IMR-90 (cell line): ENCODE results near the gene PGBD5. TPM values are rescaled to one million over a fixed set of nuclear protein-coding genes. Genes with fewer than 3 reads are reported as not detected.

ENCODE experiments used
- ATAC-seq: fragments of 200-7000 bp; cut with Tn5 transposase; 2 replicates; pipeline ENCODE4 v1.9.1; 2020; ENCODE audit warnings: low read depth, mild to moderate bottlenecking, moderate library complexity
- BruUV-seq: library from RNA; stranded (reverse); fragments of 400-500 nt; replicated peaks from 2 replicates; lab custom pipeline; 2021; lab: Mats Ljungman, UMichigan
- CTCF ChIA-PET: fragments of 300-600 bp; formaldehyde crosslinking; extraction: SDS; loops from one replicate; lab custom pipeline; 2021; ENCODE audit warnings: antibody characterized with exemption; lab: Yijun Ruan, JAX
- POLR2A ChIA-PET: fragments of 300-600 bp; sonication (Branson Sonifier 250); formaldehyde crosslinking; loops from one replicate; lab custom pipeline; 2022; ENCODE audit warnings: antibody characterized with exemption; ENCODE audit not compliant: unreplicated experiment; lab: Charles Lee
- DNase-seq: peaks from one replicate; pipeline ENCODE4 v3.0.0; 2013
- H2AFZ ChIP-seq: replicated peaks from 2 replicates; pipeline ENCODE3; 2013; ENCODE audit warnings: low read length, mild to moderate bottlenecking; ENCODE audit not compliant: poor library complexity
- H2AK5ac ChIP-seq: 2 replicates; pipeline ENCODE4 v1.6.1; 2013; ENCODE audit warnings: low read depth, low read length, inconsistent platforms
- H2AK9ac ChIP-seq: replicated peaks from 2 replicates; pipeline ENCODE3; 2013; ENCODE audit warnings: mild to moderate bottlenecking, low read depth, low read length, moderate library complexity; ENCODE audit not compliant: poor library complexity
- H2BK120ac ChIP-seq: 2 replicates; pipeline ENCODE4 v1.6.1; 2013; ENCODE audit warnings: low read depth, low read length, inconsistent platforms
- H2BK15ac ChIP-seq: 3 replicates; pipeline ENCODE4 v1.6.1; 2013; ENCODE audit warnings: low read depth, low read length, inconsistent platforms
- H2BK20ac ChIP-seq: 2 replicates; pipeline ENCODE4 v1.6.1; 2013; ENCODE audit warnings: low read depth, mild to moderate bottlenecking, inconsistent platforms, low read length, moderate library complexity
- H2BK5ac ChIP-seq: 2 replicates; pipeline ENCODE4 v1.6.1; 2013; ENCODE audit warnings: mild to moderate bottlenecking, low read depth, low read length, inconsistent platforms; ENCODE audit not compliant: poor library complexity, severe bottlenecking
- H3K14ac ChIP-seq: replicated peaks from 2 replicates; pipeline ENCODE4 v1.6.1; 2013; ENCODE audit warnings: low read depth, low read length, inconsistent platforms
- H3K18ac ChIP-seq: 2 replicates; pipeline ENCODE4 v1.6.1; 2013; ENCODE audit warnings: low read depth, low read length, control low read depth
- H3K23ac ChIP-seq: 2 replicates; pipeline ENCODE4 v1.6.1; 2013; ENCODE audit warnings: low read depth, low read length, inconsistent platforms
- H3K27ac ChIP-seq: 2 replicates; pipeline ENCODE4 v1.5.1; 2013; ENCODE audit warnings: mild to moderate bottlenecking, control low read depth, low read length; ENCODE audit not compliant: insufficient read depth
- H3K27me3 ChIP-seq: 2 replicates; pipeline ENCODE4 v1.6.1; 2013; ENCODE audit warnings: low read length; ENCODE audit not compliant: control insufficient read depth, insufficient read depth
- H3K36me3 ChIP-seq: 2 replicates; pipeline ENCODE4 v1.6.1; 2013; ENCODE audit warnings: low read length, mixed read lengths; ENCODE audit not compliant: control insufficient read depth, insufficient read depth
- H3K4ac ChIP-seq: 2 replicates; pipeline ENCODE4 v1.6.1; 2013; ENCODE audit warnings: low read depth, low read length, inconsistent platforms
- H3K4me1 ChIP-seq: 2 replicates; pipeline ENCODE4 v1.6.1; 2013; ENCODE audit warnings: low read length, mixed read lengths; ENCODE audit not compliant: control insufficient read depth, insufficient read depth
- H3K4me2 ChIP-seq: 2 replicates; pipeline ENCODE4 v1.6.1; 2013; ENCODE audit warnings: low read depth, mild to moderate bottlenecking, control low read depth, low read length, moderate library complexity
- H3K4me3 ChIP-seq: 2 replicates; pipeline ENCODE4 v1.5.1; 2013; ENCODE audit warnings: low read depth, mild to moderate bottlenecking, control low read depth, low read length, moderate library complexity; ENCODE audit not compliant: insufficient read depth
- H3K56ac ChIP-seq: 2 replicates; pipeline ENCODE4 v1.6.1; 2013; ENCODE audit warnings: low read length, inconsistent platforms; ENCODE audit not compliant: insufficient read depth; ENCODE audit errors: extremely low read depth
- H3K79me1 ChIP-seq, 2 experiments: 2 replicates each; pipeline ENCODE4 v1.6.1; 2013; ENCODE audit warnings: low read length in 2 of 2, inconsistent platforms in 1 of 2, low read depth in 1 of 2
- H3K9ac ChIP-seq: 2 replicates; pipeline ENCODE4 v1.6.1; 2013; ENCODE audit warnings: low read depth, low read length, control low read depth
- H3K9me1 ChIP-seq: 2 replicates; pipeline ENCODE4 v1.6.1; 2013; ENCODE audit warnings: low read length, inconsistent platforms; ENCODE audit not compliant: insufficient read depth
- H3K9me3 ChIP-seq: 2 replicates; pipeline ENCODE4 v1.6.1; 2013; ENCODE audit warnings: low read length; ENCODE audit not compliant: control insufficient read depth, insufficient read depth
- H4K20me1 ChIP-seq: 2 replicates; pipeline ENCODE4 v1.6.1; 2013; ENCODE audit warnings: low read length, inconsistent platforms; ENCODE audit not compliant: insufficient read depth
- H4K5ac ChIP-seq: 2 replicates; pipeline ENCODE4 v1.6.1; 2013; ENCODE audit warnings: mild to moderate bottlenecking, low read depth, low read length, control low read depth
- H4K8ac ChIP-seq, 2 experiments: 2 replicates each; pipeline ENCODE4 v1.6.1; 2013; ENCODE audit warnings: low read depth in 2 of 2, low read length in 2 of 2, control low read depth in 1 of 2, inconsistent platforms in 1 of 2
- H4K91ac ChIP-seq: 2 replicates; pipeline ENCODE4 v1.6.1; 2013; ENCODE audit warnings: low read depth, low read length, inconsistent platforms; ENCODE audit not compliant: insufficient read depth
- BHLHE40 ChIP-seq: fragments of 150-350 bp; IDR thresholded peaks from 2 replicates; pipeline ENCODE4 v1.6.1; 2016; ENCODE audit warnings: mild to moderate bottlenecking, low read depth, low read length
- CHD1 ChIP-seq: IDR thresholded peaks from 2 replicates; pipeline ENCODE4 v1.6.1; 2012; ENCODE audit warnings: low read depth, low read length, improper control_type of control experiment
- FOS ChIP-seq: fragments of 150-350 bp; IDR thresholded peaks from 2 replicates; pipeline ENCODE4 v1.6.1; 2016; ENCODE audit warnings: low read depth, low read length
- MAFK ChIP-seq: IDR thresholded peaks from 2 replicates; pipeline ENCODE4 v1.6.1; 2012; ENCODE audit warnings: low read depth, low read length, improper control_type of control experiment
- MAZ ChIP-seq: IDR thresholded peaks from 2 replicates; pipeline ENCODE4 v1.6.1; 2012; ENCODE audit warnings: low read depth, mild to moderate bottlenecking, low read length, improper control_type of control experiment, moderate library complexity, borderline replicate concordance
- MXI1 ChIP-seq: IDR thresholded peaks from 2 replicates; pipeline ENCODE4 v1.6.1; 2012; ENCODE audit warnings: low read depth, mild to moderate bottlenecking, low read length, moderate library complexity, borderline replicate concordance
- RAD21 ChIP-seq: IDR thresholded peaks from 2 replicates; pipeline ENCODE4 v1.6.1; 2012; ENCODE audit warnings: low read length, improper control_type of control experiment
- RFX5 ChIP-seq: IDR thresholded peaks from 2 replicates; pipeline ENCODE4 v1.8.0; 2012; ENCODE audit warnings: low read depth, mild to moderate bottlenecking, low read length, moderate library complexity
- SMC3 ChIP-seq: fragments of 150-350 bp; IDR thresholded peaks from 2 replicates; pipeline ENCODE4 v1.6.1; 2016; ENCODE audit warnings: low read depth, mild to moderate bottlenecking, antibody characterized with exemption, low read length, moderate library complexity
- WGBS, 2 experiments: methylation state at CpG; one replicate each; pipeline versions ENCODE4 v1.1.5 to v1.1.7; 2013; ENCODE audit warnings: missing lambda C conversion rate in 2 of 2; ENCODE audit not compliant: insufficient read length in 1 of 2; ENCODE audit errors: extremely low coverage in 2 of 2; 5-methylcytosine and 5-hydroxymethylcytosine counted together
- dilution Hi-C: fragments of 300-500 bp; cut with HindIII; formaldehyde crosslinking; loops from one replicate; pipeline ENCODE4 v1.14.3; 2018; ENCODE audit warnings: low sequenced_read_pairs; ENCODE audit not compliant: unreplicated experiment
- in situ Hi-C: fragments of 300-500 bp; cut with MboI; formaldehyde crosslinking; loops from 3 replicates; pipeline ENCODE4 v1.14.3; 2019; ENCODE audit warnings: low sequenced_read_pairs, inconsistent platforms, mixed read lengths
- intact Hi-C: fragments of 100-400 bp; cut with micrococcal nuclease; formaldehyde crosslinking; loops from 2 replicates; pipeline ENCODE4 v1.10.0; 2022
- polyA plus RNA-seq, 3 experiments: library from polyadenylated mRNA; depleted of rRNA; stranded (reverse); fragments of >200 nt; gene quantifications; 2 replicates each; pipeline ENCODE4 v1.2.3, GENCODE V29; 2012; ENCODE audit warnings: low replicate concordance in 1 of 3
- total RNA-seq: library from RNA; depleted of rRNA; stranded (reverse); fragments of >200 nt; gene quantifications from 2 replicates; pipeline ENCODE4 v1.2.3, GENCODE V29; 2012
- TF ChIP-seq, protein P1 (sequence below): fragments of 150-350 bp; IDR thresholded peaks from 2 replicates; pipeline ENCODE4 v1.6.1; 2017; ENCODE audit warnings: mild to moderate bottlenecking, antibody characterized with exemption, low read length, low read depth
- TF ChIP-seq, protein P2 (sequence below): conservative IDR thresholded peaks from 2 replicates; pipeline ENCODE4 v1.5.1; 2012; ENCODE audit warnings: mild to moderate bottlenecking, low read depth, low read length, improper control_type of control experiment
- TF ChIP-seq, protein P3 (sequence below): fragments of 150-350 bp; IDR thresholded peaks from 2 replicates; pipeline ENCODE4 v1.6.1; 2016; ENCODE audit warnings: low read depth, mild to moderate bottlenecking, low read length, moderate library complexity, borderline replicate concordance

PGBD5 gene
- total and polyA plus RNA-seq, 2 of the 4 experiments (the other 2 are of a cell fraction) = 0.18 to 0.36 TPM

DNA sequence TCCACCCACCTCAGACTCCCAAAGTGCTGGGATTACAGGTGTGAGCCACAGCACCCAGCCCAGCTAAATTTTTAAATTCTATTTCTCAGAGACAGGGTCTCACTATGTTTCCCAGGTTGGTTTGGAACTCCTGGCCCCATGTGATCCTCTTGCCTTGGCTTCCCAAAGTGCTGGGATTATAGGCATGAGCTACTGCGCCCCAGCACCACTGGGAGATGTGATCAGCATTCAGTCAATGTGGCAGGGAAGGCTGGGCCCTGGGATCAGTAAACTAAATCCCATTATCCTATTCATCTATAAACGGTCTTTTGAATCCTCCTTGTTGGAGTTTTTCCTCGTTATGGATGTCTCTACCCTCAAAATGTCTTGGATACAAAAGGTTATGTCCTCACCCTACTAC is 113.5 kb downstream of the PGBD5 start:
- Histone ChIP-seq H2AK9ac (no peak overlapping the region), H3K18ac (no peak overlapping the region), H3K27me3 (peaks cover 2% of the 10 kb centered on the region; the same call in 1 of the 2 replicates), H3K36me3 (no peaks in the 10 kb centered on the region), H3K4ac (no peak overlapping the region), H3K4me1 (no peaks in the 10 kb centered on the region), H3K9me3 (no peaks in the 10 kb centered on the region), H2BK20ac (no peak overlapping the region), H4K8ac (no peak overlapping the region), H4K91ac (no peak overlapping the region), H2BK120ac (no peak overlapping the region), H4K20me1 (no peaks in the 10 kb centered on the region), H3K4me3 (no peak overlapping the region), H2AK5ac (no peak overlapping the region), H4K5ac (no peak overlapping the region), H2BK5ac (no peak overlapping the region), H3K79me1 (no peaks in the 10 kb centered on the region), H3K9me1 (no peaks in the 10 kb centered on the region), H3K14ac (no peak overlapping the region), H2BK15ac (no peak overlapping the region), H2AFZ (no peak overlapping the region), H3K9ac (no peak overlapping the region), H3K23ac (no peak overlapping the region), H3K4me2 (no peak overlapping the region), H3K27ac (no peak overlapping the region), H3K56ac (no peak overlapping the region)
- intact Hi-C loops (loop anchor here (10.0 kb wide), 1 partner anchor 1058 kb away; no protein-coding TSS in a partner anchor), in situ Hi-C loops (loop anchor here (10.0 to 25.0 kb wide), 2 partner anchors 648 to 1050 kb away; partner anchors contain the start of gene RAB4A), dilution Hi-C loops (no loop called here)
- CTCF ChIA-PET = no interaction called here
- no peak for ATAC-seq
- POLR2A ChIA-PET = no interaction called here
- no TSS peak for BruUV-seq
- no CpG with 5 or more reads among the region's 3 CpGs for WGBS, 2 experiments
- DNase-seq = no peak
- TF ChIP-seq, protein P1, sequence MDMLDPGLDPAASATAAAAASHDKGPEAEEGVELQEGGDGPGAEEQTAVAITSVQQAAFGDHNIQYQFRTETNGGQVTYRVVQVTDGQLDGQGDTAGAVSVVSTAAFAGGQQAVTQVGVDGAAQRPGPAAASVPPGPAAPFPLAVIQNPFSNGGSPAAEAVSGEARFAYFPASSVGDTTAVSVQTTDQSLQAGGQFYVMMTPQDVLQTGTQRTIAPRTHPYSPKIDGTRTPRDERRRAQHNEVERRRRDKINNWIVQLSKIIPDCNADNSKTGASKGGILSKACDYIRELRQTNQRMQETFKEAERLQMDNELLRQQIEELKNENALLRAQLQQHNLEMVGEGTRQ = no peak
- TF ChIP-seq SMC3 = no peak
- no peak for TF ChIP-seq FOS
- TF ChIP-seq, protein P2, sequence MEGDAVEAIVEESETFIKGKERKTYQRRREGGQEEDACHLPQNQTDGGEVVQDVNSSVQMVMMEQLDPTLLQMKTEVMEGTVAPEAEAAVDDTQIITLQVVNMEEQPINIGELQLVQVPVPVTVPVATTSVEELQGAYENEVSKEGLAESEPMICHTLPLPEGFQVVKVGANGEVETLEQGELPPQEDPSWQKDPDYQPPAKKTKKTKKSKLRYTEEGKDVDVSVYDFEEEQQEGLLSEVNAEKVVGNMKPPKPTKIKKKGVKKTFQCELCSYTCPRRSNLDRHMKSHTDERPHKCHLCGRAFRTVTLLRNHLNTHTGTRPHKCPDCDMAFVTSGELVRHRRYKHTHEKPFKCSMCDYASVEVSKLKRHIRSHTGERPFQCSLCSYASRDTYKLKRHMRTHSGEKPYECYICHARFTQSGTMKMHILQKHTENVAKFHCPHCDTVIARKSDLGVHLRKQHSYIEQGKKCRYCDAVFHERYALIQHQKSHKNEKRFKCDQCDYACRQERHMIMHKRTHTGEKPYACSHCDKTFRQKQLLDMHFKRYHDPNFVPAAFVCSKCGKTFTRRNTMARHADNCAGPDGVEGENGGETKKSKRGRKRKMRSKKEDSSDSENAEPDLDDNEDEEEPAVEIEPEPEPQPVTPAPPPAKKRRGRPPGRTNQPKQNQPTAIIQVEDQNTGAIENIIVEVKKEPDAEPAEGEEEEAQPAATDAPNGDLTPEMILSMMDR = no peak
- TF ChIP-seq MAZ = no peak
- no peak for TF ChIP-seq MXI1
- TF ChIP-seq, protein P3, sequence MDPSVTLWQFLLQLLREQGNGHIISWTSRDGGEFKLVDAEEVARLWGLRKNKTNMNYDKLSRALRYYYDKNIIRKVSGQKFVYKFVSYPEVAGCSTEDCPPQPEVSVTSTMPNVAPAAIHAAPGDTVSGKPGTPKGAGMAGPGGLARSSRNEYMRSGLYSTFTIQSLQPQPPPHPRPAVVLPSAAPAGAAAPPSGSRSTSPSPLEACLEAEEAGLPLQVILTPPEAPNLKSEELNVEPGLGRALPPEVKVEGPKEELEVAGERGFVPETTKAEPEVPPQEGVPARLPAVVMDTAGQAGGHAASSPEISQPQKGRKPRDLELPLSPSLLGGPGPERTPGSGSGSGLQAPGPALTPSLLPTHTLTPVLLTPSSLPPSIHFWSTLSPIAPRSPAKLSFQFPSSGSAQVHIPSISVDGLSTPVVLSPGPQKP = no peak
- TF ChIP-seq CHD1 = no peak
- no peak for TF ChIP-seq RFX5
- no peak for TF ChIP-seq RAD21
- TF ChIP-seq BHLHE40 = no peak
- no peak for TF ChIP-seq MAFK
